Spleen (tissue), 7 donors: ENCODE measurements around the gene HEATR1.

Experiments
- POLR2A ChIP-seq, 3 donors: fragments of 450-650 bp; IDR thresholded peaks; one replicate each; pipeline ENCODE4 v1.5.1; 2017; ENCODE audit warnings: antibody characterized with exemption in 3 of 3, mild to moderate bottlenecking in 1 of 3
- POLR2AphosphoS5 ChIP-seq, 3 donors: sonication (generic); formaldehyde crosslinking; IDR thresholded peaks; one replicate each; pipeline ENCODE4 v1.5.1; 2017; ENCODE audit warnings: antibody characterized with exemption in 3 of 3
- TF ChIP-seq, protein P1 (sequence below), 11 experiments: fragments of 200-600 bp in 7 of 11; fragments of 450-650 bp in 4 of 11; sonication (generic) in 4 of 11; IDR thresholded peaks in 8 of 11; conservative IDR thresholded peaks in 3 of 11; 1 replicate in 7 of 11; 2 replicates in 4 of 11; pipeline versions ENCODE4 v1.4.0 to v1.8.0; 2016 to 2021; ENCODE audit warnings: antibody characterized with exemption in 11 of 11, inconsistent platforms in 4 of 11, mild to moderate bottlenecking in 1 of 11
- donor health status: DM: no; HTN: no; CAD: no; lungs with moderate emphysema.
- donor health status: DM: no; HTN: no; CAD: no.
- donor health status: DM: no; HTN: no; CAD: no.

DNA sequence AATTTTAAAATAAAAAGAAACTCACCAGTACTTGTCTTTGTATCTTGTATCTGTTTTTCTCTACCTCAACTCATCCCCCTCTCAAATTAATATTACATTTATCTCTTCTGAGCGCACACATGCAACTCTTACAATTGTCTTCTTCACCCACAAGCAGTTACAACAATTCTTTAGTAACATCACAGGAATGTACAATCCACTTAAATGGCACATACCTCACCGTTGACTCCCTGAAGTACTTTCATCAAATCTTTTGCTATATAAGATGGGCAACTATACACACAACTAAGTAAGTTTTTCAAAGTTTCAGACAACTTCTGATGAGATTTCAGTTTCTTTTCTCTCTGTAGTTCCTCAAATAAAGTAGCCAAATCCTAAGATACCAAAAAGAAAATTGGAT is 28.3 kb downstream of the HEATR1 start:
- TF ChIP-seq, protein P1, sequence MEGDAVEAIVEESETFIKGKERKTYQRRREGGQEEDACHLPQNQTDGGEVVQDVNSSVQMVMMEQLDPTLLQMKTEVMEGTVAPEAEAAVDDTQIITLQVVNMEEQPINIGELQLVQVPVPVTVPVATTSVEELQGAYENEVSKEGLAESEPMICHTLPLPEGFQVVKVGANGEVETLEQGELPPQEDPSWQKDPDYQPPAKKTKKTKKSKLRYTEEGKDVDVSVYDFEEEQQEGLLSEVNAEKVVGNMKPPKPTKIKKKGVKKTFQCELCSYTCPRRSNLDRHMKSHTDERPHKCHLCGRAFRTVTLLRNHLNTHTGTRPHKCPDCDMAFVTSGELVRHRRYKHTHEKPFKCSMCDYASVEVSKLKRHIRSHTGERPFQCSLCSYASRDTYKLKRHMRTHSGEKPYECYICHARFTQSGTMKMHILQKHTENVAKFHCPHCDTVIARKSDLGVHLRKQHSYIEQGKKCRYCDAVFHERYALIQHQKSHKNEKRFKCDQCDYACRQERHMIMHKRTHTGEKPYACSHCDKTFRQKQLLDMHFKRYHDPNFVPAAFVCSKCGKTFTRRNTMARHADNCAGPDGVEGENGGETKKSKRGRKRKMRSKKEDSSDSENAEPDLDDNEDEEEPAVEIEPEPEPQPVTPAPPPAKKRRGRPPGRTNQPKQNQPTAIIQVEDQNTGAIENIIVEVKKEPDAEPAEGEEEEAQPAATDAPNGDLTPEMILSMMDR (IDR thresholded peaks at IDR 0.05 in 8 of 11, conservative IDR thresholded peaks at IDR 0.05 in 3 of 11), result no peak
- TF ChIP-seq POLR2AphosphoS5 (IDR thresholded peaks at IDR 0.05), result no peak
- TF ChIP-seq POLR2A (IDR thresholded peaks at IDR 0.05), result no peak
